Measurements from ENCODE around the gene KDM2B.

GRCh38 chr12:121600702-121601336 lies 20.0 kb upstream of the KDM2B start:
- no peak for TF ChIP-seq CTCF (IDR thresholded peaks at IDR 0.05)
- TF ChIP-seq ZFX (IDR thresholded peaks at IDR 0.05; ENCODE audit: borderline replicate concordance) = no peak

Measured in 22Rv1 (cell line).